DOHH2 (cell line): ENCODE results near the gene SUSD4.

Experiments
- CTCF ChIP-seq: fragments of 200-600 bp; sonication (generic); IDR thresholded peaks from one replicate; pipeline ENCODE4 v1.5.1; 2014; ENCODE audit warnings: antibody characterized with exemption, mild to moderate bottlenecking, low read depth, low read length; ENCODE audit not compliant: poor library complexity, severe bottlenecking
- EZH2phosphoT487 ChIP-seq: fragments of 200-600 bp; sonication (generic); IDR thresholded peaks from 2 replicates; pipeline ENCODE4 v1.6.1; 2017; ENCODE audit warnings: borderline replicate concordance, mild to moderate bottlenecking, antibody characterized with exemption, low read length, moderate library complexity, mixed read lengths

- TF ChIP-seq CTCF = no peak
- no peak for TF ChIP-seq EZH2phosphoT487
These were observed 147.9 kb downstream of the SUSD4 start for GRCh38 chr1:223216074-223216473.
